PFSK-1 (cell line): ENCODE results near the gene PPP2R5C.

Experiments
- FOXP2 ChIP-seq: optimal IDR thresholded peaks from 2 replicates; pipeline ENCODE3; 2011; ENCODE audit warnings: borderline replicate concordance, control low read depth, inconsistent platforms; ENCODE audit not compliant: insufficient read depth; ENCODE audit errors: extremely low read length, extremely low read depth
- POLR2AphosphoS5 ChIP-seq: IDR thresholded peaks from 2 replicates; pipeline ENCODE4 v1.6.1; 2012; ENCODE audit warnings: low read depth, mild to moderate bottlenecking, control low read depth, low read length, moderate library complexity
- SIN3A ChIP-seq: IDR thresholded peaks from 2 replicates; pipeline ENCODE4 v1.6.1; 2012; ENCODE audit warnings: mild to moderate bottlenecking, low read length, moderate library complexity, borderline replicate concordance; ENCODE audit not compliant: insufficient read depth
- TAF1 ChIP-seq: IDR thresholded peaks from 2 replicates; pipeline ENCODE4 v1.6.1; 2012; ENCODE audit warnings: low read length, control low read depth, borderline replicate concordance; ENCODE audit not compliant: insufficient read depth
- TF ChIP-seq, protein P1 (sequence below), 2 experiments: IDR thresholded peaks; 2 replicates each; pipeline versions ENCODE4 v1.6.1 to v1.8.0; 2011 to 2012; ENCODE audit warnings: low read depth in 2 of 2, low read length in 2 of 2, control low read depth in 1 of 2, inconsistent platforms in 1 of 2, mild to moderate bottlenecking in 1 of 2, moderate library complexity in 1 of 2; ENCODE audit not compliant: insufficient read depth in 1 of 2

Gene PPP2R5C

DNA sequence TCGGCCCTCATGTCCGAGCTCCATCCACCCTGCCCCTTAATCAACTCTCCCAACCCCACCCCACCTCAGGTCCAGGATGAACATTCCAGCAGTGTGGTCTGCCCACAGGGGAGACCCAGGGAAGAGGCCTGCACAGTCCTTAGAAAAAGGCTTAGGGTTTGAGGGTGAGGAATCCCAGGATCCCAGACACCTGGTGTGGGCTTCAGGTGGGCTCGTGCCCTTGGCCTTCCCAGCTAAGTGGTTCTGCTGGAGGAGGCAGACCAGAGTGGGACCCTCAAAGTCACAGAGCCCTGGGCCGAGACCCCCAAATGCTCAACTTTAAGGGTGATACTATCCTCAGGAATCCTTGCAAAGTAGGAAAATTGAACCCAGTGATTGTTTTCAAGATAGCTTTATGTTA is 25.4 kb upstream of the PPP2R5C start:
- TF ChIP-seq TAF1: no peak
- no peak for TF ChIP-seq POLR2AphosphoS5
- no peak for TF ChIP-seq SIN3A
- TF ChIP-seq, protein P1, sequence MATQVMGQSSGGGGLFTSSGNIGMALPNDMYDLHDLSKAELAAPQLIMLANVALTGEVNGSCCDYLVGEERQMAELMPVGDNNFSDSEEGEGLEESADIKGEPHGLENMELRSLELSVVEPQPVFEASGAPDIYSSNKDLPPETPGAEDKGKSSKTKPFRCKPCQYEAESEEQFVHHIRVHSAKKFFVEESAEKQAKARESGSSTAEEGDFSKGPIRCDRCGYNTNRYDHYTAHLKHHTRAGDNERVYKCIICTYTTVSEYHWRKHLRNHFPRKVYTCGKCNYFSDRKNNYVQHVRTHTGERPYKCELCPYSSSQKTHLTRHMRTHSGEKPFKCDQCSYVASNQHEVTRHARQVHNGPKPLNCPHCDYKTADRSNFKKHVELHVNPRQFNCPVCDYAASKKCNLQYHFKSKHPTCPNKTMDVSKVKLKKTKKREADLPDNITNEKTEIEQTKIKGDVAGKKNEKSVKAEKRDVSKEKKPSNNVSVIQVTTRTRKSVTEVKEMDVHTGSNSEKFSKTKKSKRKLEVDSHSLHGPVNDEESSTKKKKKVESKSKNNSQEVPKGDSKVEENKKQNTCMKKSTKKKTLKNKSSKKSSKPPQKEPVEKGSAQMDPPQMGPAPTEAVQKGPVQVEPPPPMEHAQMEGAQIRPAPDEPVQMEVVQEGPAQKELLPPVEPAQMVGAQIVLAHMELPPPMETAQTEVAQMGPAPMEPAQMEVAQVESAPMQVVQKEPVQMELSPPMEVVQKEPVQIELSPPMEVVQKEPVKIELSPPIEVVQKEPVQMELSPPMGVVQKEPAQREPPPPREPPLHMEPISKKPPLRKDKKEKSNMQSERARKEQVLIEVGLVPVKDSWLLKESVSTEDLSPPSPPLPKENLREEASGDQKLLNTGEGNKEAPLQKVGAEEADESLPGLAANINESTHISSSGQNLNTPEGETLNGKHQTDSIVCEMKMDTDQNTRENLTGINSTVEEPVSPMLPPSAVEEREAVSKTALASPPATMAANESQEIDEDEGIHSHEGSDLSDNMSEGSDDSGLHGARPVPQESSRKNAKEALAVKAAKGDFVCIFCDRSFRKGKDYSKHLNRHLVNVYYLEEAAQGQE (IDR thresholded peaks at IDR 0.05; ENCODE audit: insufficient read depth in 1 of 2, low read depth in 2 of 2, low read length in 2 of 2): no peak
- no peak for TF ChIP-seq FOXP2

DNA sequence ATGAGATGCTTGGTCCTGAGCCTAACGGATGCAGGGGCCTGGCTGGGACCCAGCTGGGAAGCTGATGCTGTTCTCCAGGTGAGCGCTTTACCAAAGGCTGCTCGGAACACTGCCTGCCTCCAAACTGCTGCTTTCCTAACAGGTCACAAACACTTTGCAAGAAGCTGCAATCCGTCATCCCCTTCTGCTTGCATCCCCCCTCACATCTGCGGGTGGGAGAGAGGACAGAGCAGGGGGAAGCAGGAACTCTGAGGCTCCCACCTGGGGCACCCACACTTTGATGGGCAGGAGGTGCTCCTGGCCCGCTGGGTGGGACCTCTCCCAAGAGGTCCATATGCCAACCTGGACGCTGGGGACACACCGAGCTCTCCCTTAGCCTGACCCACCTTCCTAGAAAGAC is 24.9 kb upstream of the PPP2R5C start:
- TF ChIP-seq SIN3A: no peak
- no peak for TF ChIP-seq POLR2AphosphoS5
- TF ChIP-seq FOXP2: no peak
- TF ChIP-seq, protein P1 (IDR thresholded peaks at IDR 0.05; ENCODE audit: insufficient read depth in 1 of 2, low read depth in 2 of 2, low read length in 2 of 2): no peak
- TF ChIP-seq TAF1: no peak

DNA sequence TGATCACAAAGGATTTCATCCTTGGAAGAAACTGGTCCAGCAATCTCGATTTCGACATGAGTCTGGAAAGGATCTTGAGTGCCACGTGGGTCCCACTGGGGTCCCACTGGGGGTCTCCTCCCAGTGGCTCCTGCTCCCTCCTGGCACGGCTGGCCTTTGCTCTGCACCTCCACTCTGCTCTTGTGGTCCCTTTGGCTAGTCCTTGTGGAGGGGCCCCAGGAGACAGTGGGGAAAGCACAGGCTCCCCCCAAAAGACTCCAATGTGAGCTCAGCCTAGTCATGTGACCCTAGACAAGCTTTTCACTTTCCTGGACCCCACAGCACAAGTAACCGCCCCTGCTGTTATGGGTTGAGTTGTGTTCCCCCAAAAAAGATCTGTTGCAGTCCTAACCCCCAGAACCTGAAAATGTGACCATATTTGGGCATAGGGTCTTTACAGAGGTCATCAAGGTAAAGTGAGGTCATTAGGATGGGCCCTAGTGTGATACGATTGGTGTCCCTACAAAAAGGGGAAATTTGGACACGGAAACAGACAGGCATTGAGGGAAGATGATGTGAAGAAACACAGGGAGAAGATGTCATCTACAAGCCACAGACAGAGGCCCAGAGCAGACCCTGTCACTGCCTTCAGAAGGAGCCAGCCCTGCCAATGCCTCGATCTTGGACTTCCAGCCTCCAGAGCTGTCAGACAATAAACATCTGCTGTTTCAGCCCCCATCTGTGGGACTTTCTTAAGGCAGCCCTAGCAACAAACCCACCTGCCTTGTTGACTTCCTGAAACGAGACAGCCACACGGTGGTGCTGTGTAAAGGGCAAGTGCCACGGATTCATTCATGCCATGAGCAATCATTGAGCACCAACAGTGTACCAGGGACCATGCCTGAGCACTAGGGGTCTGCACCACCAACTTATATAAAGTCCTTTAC is 23.8 kb upstream of the PPP2R5C start:
- TF ChIP-seq, protein P1 (IDR thresholded peaks at IDR 0.05; ENCODE audit: insufficient read depth in 1 of 2, low read depth in 2 of 2, low read length in 2 of 2): no peak
- TF ChIP-seq SIN3A (no peak), FOXP2 (no peak), POLR2AphosphoS5 (no peak), TAF1 (no peak)

DNA sequence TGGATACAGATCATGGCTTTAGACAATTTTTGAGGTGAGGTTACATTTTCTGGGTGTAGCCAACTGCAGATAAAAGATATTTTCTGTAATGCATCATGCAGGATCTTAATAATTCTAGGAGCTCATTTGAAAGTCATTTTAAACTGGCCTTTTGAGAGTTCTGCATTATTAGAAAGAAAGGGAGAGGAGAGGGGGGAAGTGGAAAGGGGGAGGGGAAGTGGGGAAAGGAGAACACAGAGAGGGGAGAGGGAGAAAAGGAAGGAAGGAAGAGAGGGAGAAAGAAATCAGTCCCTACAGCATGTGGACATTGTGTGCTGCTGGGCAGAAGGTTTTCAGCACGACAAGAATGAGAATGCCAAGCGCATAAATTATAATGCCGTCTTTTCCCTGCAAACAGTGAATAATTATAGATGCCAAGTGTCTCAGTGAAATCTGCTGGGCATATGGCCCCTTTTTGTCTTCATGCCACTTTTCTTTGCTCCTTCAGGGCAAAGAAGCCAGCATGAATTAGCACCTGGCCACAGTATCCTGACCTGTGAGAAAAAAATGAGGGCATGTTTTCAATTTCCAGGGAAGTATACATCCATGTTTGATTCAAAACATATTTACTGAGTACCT is 22.7 kb upstream of the PPP2R5C start:
- TF ChIP-seq TAF1 (no peak), FOXP2 (no peak), SIN3A (no peak), POLR2AphosphoS5 (no peak)
- TF ChIP-seq, protein P1 (IDR thresholded peaks at IDR 0.05; ENCODE audit: insufficient read depth in 1 of 2, low read depth in 2 of 2, low read length in 2 of 2): no peak
